Endothelial cell (in vitro differentiated cells): ENCODE measurements around the gene DROSHA. TPM values are rescaled to one million over a fixed set of nuclear protein-coding genes. Genes with fewer than 3 reads are reported as not detected.

ENCODE experiments used
- DNase-seq: peaks from one replicate; pipeline ENCODE4 v3.0.0; 2021; ENCODE audit warnings: low spot score
- H3K27ac Mint-ChIP-seq: one replicate; pipeline ENCODE4 v1.8.0; 2021; ENCODE audit warnings: mixed read lengths, inconsistent platforms; ENCODE audit not compliant: unreplicated experiment
- H3K27me3 Mint-ChIP-seq: one replicate; pipeline ENCODE4 v1.8.0; 2021; ENCODE audit warnings: mild to moderate bottlenecking, moderate library complexity, mixed read lengths, inconsistent platforms; ENCODE audit not compliant: unreplicated experiment
- H3K36me3 Mint-ChIP-seq: one replicate; pipeline ENCODE4 v1.8.0; 2021; ENCODE audit warnings: mild to moderate bottlenecking, low read depth, mixed read lengths, inconsistent platforms; ENCODE audit not compliant: unreplicated experiment
- H3K4me1 Mint-ChIP-seq: one replicate; pipeline ENCODE4 v1.8.0; 2021; ENCODE audit warnings: mild to moderate bottlenecking, mixed read lengths, inconsistent platforms; ENCODE audit not compliant: unreplicated experiment
- H3K4me3 Mint-ChIP-seq: one replicate; pipeline ENCODE4 v1.8.0; 2021; ENCODE audit warnings: mild to moderate bottlenecking, mixed read lengths, inconsistent platforms; ENCODE audit not compliant: unreplicated experiment
- H3K9me3 Mint-ChIP-seq: one replicate; pipeline ENCODE4 v1.8.0; 2021; ENCODE audit warnings: mixed read lengths, inconsistent platforms; ENCODE audit not compliant: unreplicated experiment
- total RNA-seq: library from RNA; stranded (reverse); fragmentation: NEBNext Ultra II Directional; extraction: Animal tissue kit (Norgen Biotek cat#: 25700); gene quantifications from one replicate; pipeline ENCODE4 v1.2.1, GENCODE V29; 2021; ENCODE audit not compliant: unreplicated experiment
- TF ChIP-seq, protein P1 (sequence below): fragments of 200-600 bp; sonication (generic); IDR thresholded peaks from one replicate; pipeline ENCODE4 v1.5.0; 2021; ENCODE audit warnings: antibody characterized with exemption; ENCODE audit not compliant: unreplicated experiment

Gene DROSHA
- total RNA-seq, 1 donor from 2014 or later = 98.2 TPM

DNA sequence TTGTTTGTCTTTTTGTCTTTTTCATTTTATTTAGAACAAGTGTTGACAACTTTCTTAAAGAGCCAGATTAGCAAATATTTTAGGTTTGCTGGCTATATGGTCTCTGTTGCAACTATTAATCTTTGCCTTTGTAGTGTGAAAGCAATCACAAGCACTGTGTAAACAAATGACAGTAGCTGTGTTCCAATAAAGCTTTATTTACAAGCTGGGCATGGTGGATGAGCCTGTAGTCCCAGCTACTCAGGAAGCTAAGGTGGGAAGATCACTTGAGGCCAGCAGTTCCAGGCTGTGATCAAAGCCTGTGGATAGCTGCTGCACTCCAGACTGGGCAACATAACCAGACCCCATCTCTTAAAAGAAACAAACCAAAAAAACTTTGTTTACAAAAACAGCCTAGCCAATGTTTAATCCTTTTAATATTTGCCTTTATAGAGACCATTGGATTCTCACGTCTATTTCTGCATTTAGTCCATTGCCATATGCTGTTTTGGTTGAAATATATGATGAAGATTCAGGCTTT is 2.7 kb upstream of the DROSHA start:
- no peaks in the 10 kb centered on the region for H3K27me3 Mint-ChIP-seq
- peaks cover 28% of the 10 kb centered on the region for H3K4me1 Mint-ChIP-seq
- H3K36me3 Mint-ChIP-seq = peaks cover 19% of the 10 kb centered on the region
- peak overlapping the region; percentile 52 for H3K4me3 Mint-ChIP-seq
- H3K9me3 Mint-ChIP-seq = no peaks in the 10 kb centered on the region
- no peak for DNase-seq
- TF ChIP-seq, protein P1, sequence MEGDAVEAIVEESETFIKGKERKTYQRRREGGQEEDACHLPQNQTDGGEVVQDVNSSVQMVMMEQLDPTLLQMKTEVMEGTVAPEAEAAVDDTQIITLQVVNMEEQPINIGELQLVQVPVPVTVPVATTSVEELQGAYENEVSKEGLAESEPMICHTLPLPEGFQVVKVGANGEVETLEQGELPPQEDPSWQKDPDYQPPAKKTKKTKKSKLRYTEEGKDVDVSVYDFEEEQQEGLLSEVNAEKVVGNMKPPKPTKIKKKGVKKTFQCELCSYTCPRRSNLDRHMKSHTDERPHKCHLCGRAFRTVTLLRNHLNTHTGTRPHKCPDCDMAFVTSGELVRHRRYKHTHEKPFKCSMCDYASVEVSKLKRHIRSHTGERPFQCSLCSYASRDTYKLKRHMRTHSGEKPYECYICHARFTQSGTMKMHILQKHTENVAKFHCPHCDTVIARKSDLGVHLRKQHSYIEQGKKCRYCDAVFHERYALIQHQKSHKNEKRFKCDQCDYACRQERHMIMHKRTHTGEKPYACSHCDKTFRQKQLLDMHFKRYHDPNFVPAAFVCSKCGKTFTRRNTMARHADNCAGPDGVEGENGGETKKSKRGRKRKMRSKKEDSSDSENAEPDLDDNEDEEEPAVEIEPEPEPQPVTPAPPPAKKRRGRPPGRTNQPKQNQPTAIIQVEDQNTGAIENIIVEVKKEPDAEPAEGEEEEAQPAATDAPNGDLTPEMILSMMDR = no peak
- H3K27ac Mint-ChIP-seq = no peak overlapping the region

DNA sequence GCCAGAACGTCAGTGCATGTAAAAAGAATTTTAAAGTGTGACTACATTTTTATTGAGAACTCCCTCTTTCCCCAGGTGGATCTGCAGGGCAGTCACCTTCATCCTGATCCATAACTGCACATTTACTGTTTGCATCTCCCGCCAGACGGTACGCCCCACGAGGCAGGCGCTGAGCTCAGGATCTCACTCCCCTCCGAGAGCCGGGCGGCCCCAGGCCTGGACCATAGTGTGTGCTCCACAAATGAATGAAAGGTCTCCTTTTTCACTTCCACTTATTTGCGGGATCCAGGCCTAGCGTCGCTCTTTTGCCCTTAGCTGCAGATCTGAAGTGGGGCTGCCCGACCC is 378 bp downstream of the DROSHA start:
- peak; percentile 37 for DNase-seq
- H3K36me3 Mint-ChIP-seq = peaks cover 45% of the 10 kb centered on the region
- TF ChIP-seq, protein P1 = no peak
- H3K27me3 Mint-ChIP-seq = no peaks in the 10 kb centered on the region
- peak overlapping the region; percentile 76 for H3K27ac Mint-ChIP-seq
- peaks cover 33% of the 10 kb centered on the region for H3K4me1 Mint-ChIP-seq
- peak overlapping the region; percentile 94 for H3K4me3 Mint-ChIP-seq
- H3K9me3 Mint-ChIP-seq = no peaks in the 10 kb centered on the region

DNA sequence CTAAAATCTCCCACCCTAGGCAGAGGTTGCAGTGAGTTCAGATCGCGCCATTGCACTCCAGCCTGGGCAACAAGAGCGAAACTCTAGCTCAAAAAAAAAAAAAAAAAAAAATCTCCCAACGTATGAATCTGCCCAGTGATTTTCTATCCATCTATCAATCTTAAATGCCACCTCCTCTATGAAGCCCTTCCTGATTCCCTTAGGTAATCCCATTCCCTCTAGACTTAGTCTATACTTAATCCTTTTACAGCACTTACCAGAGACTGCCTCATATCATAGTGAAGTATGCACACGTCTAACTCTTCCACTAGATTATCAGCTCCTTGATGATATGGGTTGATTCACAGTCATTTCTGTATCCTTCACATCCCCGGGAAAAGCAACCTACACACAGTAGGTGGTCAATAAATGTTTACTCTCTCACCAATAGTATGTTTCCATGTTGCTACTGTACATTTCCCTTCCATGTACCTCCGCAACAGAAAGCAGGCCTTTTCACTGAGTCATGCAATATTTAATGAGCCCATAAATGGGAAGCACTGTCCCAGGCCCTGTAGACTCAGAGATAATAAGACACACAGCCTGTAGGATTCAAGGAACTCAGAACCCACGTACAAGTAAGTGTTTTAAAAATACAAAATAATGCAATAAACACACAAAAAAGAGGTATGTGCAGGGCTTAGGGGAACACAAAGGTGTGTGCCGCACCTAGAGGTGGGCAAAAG is 1.2 kb downstream of the DROSHA start:
- H3K36me3 Mint-ChIP-seq = peaks cover 46% of the 10 kb centered on the region
- DNase-seq = no peak
- H3K27ac Mint-ChIP-seq = peak overlapping the region; percentile 39
- TF ChIP-seq, protein P1 = no peak
- no peaks in the 10 kb centered on the region for H3K27me3 Mint-ChIP-seq
- no peaks in the 10 kb centered on the region for H3K9me3 Mint-ChIP-seq
- peaks cover 33% of the 10 kb centered on the region for H3K4me1 Mint-ChIP-seq
- peak overlapping the region; percentile 94 for H3K4me3 Mint-ChIP-seq

DNA sequence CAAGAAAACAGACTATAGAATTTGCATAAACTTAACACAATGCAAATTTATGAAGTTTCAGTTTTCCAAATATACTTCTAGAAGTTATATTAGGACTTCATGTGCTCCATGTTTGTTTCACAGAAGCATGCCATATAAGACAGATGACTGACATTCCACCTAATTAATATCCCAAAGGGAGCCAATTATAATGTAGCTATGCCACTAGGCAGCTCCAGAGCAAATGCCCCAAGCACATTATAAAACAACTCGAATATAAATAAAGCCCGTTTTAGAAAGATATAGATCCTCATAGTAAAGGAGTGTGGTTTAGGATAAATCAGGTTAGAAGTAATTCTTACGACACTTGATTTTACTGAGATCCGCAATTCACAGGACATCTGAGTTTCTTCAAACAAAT is 8.9 kb downstream of the DROSHA start:
- no peak overlapping the region for H3K27ac Mint-ChIP-seq
- no peaks in the 10 kb centered on the region for H3K9me3 Mint-ChIP-seq
- no peaks in the 10 kb centered on the region for H3K27me3 Mint-ChIP-seq
- no peak overlapping the region for H3K4me3 Mint-ChIP-seq
- no peak for DNase-seq
- TF ChIP-seq, protein P1 = no peak
- no peaks in the 10 kb centered on the region for H3K4me1 Mint-ChIP-seq
- H3K36me3 Mint-ChIP-seq = peaks cover 42% of the 10 kb centered on the region

DNA sequence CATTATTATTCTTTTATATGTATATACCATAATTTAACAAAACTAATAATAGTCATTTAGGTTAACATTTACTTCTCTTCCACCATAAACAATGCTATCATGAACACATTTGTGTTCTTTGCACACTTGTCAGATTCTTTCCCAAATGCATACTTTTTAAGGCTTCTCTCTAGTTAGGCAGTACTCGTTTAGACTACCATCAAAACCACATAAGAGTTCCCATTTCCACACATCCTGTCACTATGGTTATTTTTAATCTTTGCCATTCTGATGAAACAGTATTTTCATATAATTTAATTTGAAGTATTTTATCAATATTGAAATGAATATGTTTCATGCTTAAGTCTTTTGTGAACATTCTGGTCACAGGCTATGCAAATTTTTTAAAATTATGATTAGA is 15.1 kb downstream of the DROSHA start:
- TF ChIP-seq, protein P1 = no peak
- DNase-seq = no peak
- Mint-ChIP-seq H3K27ac (no peak overlapping the region), H3K4me3 (no peak overlapping the region), H3K9me3 (no peaks in the 10 kb centered on the region), H3K4me1 (no peaks in the 10 kb centered on the region), H3K36me3 (peaks cover 27% of the 10 kb centered on the region), H3K27me3 (peaks cover 2% of the 10 kb centered on the region)
